HepG2 (cell line): ENCODE data around the gene CIBAR2. TPM values are rescaled to one million over a fixed set of nuclear protein-coding genes. Genes with fewer than 3 reads are reported as not detected.

Source experiments
- AGO1 ChIP-seq: fragments of 200-400 bp; formaldehyde crosslinking; IDR thresholded peaks from 2 replicates; pipeline ENCODE4 v1.6.1; 2017; ENCODE audit warnings: mild to moderate bottlenecking, low read depth, low read length, moderate library complexity; ENCODE audit not compliant: poor library complexity, severe bottlenecking
- CREB1 ChIP-seq, 2 experiments: fragments of 450-650 bp in 1 of 2; IDR thresholded peaks; 2 replicates each; pipeline ENCODE4 v1.6.1; 2016 to 2017; ENCODE audit warnings: control low read depth in 1 of 2, mild to moderate bottlenecking in 1 of 2, missing compliant biosample characterization in 1 of 2, missing genetic modification characterization in 1 of 2
- HNRNPUL1 ChIP-seq: fragments of 200-400 bp; formaldehyde crosslinking; IDR thresholded peaks from 2 replicates; pipeline ENCODE4 v1.6.1; 2017; ENCODE audit warnings: low read depth, mild to moderate bottlenecking, low read length, moderate library complexity
- KLF12 ChIP-seq: sonication (generic); formaldehyde crosslinking; IDR thresholded peaks from 2 replicates; pipeline ENCODE4 v1.4.0; 2020; ENCODE audit warnings: missing genetic modification reagents, borderline replicate concordance
- MAFK ChIP-seq, 2 experiments: IDR thresholded peaks in 1 of 2; conservative IDR thresholded peaks in 1 of 2; 2 replicates each; pipeline ENCODE4 v1.6.1; 2011; ENCODE audit warnings: improper control_type of control experiment in 2 of 2, low read length in 2 of 2
- MLXIP ChIP-seq: sonication (generic); formaldehyde crosslinking; IDR thresholded peaks from 2 replicates; pipeline ENCODE4 v1.9.0; 2021; ENCODE audit warnings: missing genetic modification reagents, borderline replicate concordance
- NFAT5 ChIP-seq: sonication (generic); formaldehyde crosslinking; IDR thresholded peaks from 2 replicates; pipeline ENCODE4 v1.4.0; 2020; ENCODE audit warnings: missing genetic modification reagents
- NFE2L2 ChIP-seq: fragments of 150-350 bp; IDR thresholded peaks from 2 replicates; pipeline ENCODE4 v1.6.1; 2014; ENCODE audit warnings: low read length
- NFKB2 ChIP-seq: sonication (generic); formaldehyde crosslinking; IDR thresholded peaks from 2 replicates; pipeline ENCODE4 v1.4.0; 2020; ENCODE audit warnings: missing genetic modification reagents, borderline replicate concordance
- NKX3-1 ChIP-seq: sonication (generic); formaldehyde crosslinking; IDR thresholded peaks from 2 replicates; pipeline ENCODE4 v1.5.0; 2020; ENCODE audit warnings: missing genetic modification reagents
- PAF1 ChIP-seq: IDR thresholded peaks from 2 replicates; pipeline ENCODE4 v1.6.1; 2016; ENCODE audit warnings: missing genetic modification reagents, missing compliant biosample characterization
- REXO4 ChIP-seq: sonication (generic); formaldehyde crosslinking; IDR thresholded peaks from 2 replicates; pipeline ENCODE4 v1.8.0; 2022; ENCODE audit warnings: missing genetic modification reagents, mild to moderate bottlenecking, borderline replicate concordance
- SETDB1 ChIP-seq: sonication (generic); formaldehyde crosslinking; IDR thresholded peaks from 2 replicates; pipeline ENCODE4 v1.5.1; 2020; ENCODE audit warnings: missing genetic modification reagents, mild to moderate bottlenecking, borderline replicate concordance
- SRSF4 ChIP-seq: fragments of 200-400 bp; formaldehyde crosslinking; IDR thresholded peaks from one replicate; pipeline ENCODE4 v1.6.1; 2018; ENCODE audit warnings: mild to moderate bottlenecking, low read depth, low read length, moderate library complexity; ENCODE audit not compliant: poor library complexity, severe bottlenecking
- THAP11 ChIP-seq: IDR thresholded peaks from 2 replicates; pipeline ENCODE4 v1.6.1; 2016; ENCODE audit warnings: missing biosample characterization, missing genetic modification reagents
- ZFP36L2 ChIP-seq: sonication (generic); formaldehyde crosslinking; IDR thresholded peaks from 2 replicates; pipeline ENCODE4 v1.4.0; 2020; ENCODE audit warnings: missing genetic modification reagents
- ZNF563 ChIP-seq: sonication (generic); formaldehyde crosslinking; IDR thresholded peaks from 2 replicates; pipeline ENCODE4 v1.8.0; 2022; ENCODE audit warnings: mild to moderate bottlenecking, moderate library complexity, missing genetic modification reagents
- polyA plus RNA-seq, 8 experiments: library from polyadenylated mRNA; depleted of rRNA in 3 of 8; stranded (reverse) in 7 of 8; unstranded in 1 of 8; fragments of >200 nt; fragmentation: Illumina TruSeq in 4 of 8; extraction: Trizol in 4 of 8; gene quantifications; 2 replicates each; pipeline versions ENCODE4 v1.2.1 to v1.2.3, GENCODE V29; 2011 to 2016; ENCODE audit warnings: low read depth in 4 of 8, missing spikeins in 1 of 8, mixed read lengths in 1 of 8; ENCODE audit not compliant: insufficient read depth in 1 of 8
- total RNA-seq, 5 experiments: library from RNA; depleted of rRNA; stranded (reverse); fragments of >200 nt; fragmentation: Illumina TruSeq; extraction: Trizol; gene quantifications; 2 replicates each; pipeline ENCODE4 v1.2.3, GENCODE V29; 2016; ENCODE audit warnings: low read depth in 1 of 5
- TF ChIP-seq, protein P1 (sequence below): sonication (generic); formaldehyde crosslinking; IDR thresholded peaks from 2 replicates; pipeline ENCODE4 v1.4.0; 2020; ENCODE audit warnings: mild to moderate bottlenecking, missing genetic modification reagents

CIBAR2 gene
- total and polyA plus RNA-seq, 2 of the 13 experiments (the other 11 are each of a cell fraction or from before 2014, with no cell fraction given) = not detected

DNA sequence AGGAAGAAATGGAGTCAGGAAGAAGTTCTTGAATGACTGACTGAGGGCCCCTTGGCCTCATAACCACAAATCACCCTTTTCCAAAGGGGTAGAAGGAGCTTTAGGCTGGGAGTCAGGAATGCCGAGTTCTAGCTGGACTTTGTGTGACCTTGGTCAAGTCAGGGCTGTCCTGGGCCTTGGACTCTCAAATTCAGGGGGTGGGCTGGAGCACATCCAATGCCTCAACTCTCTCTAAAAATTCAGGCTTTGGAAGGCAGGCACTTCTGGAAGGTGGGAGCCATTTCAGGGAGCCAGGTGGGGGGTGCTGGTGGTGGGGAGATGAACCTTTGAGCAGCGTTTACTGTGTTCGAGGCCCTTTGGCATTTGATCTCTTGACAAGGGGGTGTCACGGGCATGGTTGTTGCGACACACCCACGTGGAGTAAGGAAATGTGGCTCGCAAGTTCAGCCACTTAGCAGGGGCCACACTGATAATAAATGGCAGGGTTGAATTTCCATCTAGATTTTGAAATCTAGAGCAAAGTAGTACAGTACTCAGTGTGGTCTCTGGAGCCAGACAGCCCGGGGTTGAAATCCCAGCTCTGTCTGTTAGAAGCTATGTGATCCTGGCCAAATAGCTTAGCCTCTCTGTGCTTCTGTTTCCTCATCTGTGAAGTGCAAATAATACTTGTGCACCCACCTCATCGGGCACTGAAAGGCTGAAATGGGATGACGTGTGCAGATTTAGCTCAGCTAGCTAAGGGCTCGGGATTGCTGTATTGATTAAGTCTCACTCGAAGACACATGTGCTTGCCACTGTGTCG is 47.1 kb upstream of the CIBAR2 start (continued):
- peak; percentile 51; the same call in 1 of the 2 replicates for TF ChIP-seq NFKB2 (CRISPR knock-in tag)
- TF ChIP-seq AGO1 = no peak
- no peak for TF ChIP-seq SRSF4
- TF ChIP-seq MAFK (conservative IDR thresholded peaks at IDR 0.05 in 1 of 2, IDR thresholded peaks at IDR 0.05 in 1 of 2; ENCODE audit: low read length in 2 of 2) = peak; percentile 89 to 94
- TF ChIP-seq HNRNPUL1 = no peak
- TF ChIP-seq CREB1 (IDR thresholded peaks at IDR 0.05) = peak; percentile 39; the same call in 1 of the 2 replicates
- peak; percentile 73 for TF ChIP-seq CREB1 (CRISPR knock-in tag; IDR thresholded peaks at IDR 0.05)
- no peak; the same call in 1 of the 2 replicates for TF ChIP-seq MLXIP (CRISPR knock-in tag)
- TF ChIP-seq ZNF563 (CRISPR knock-in tag) = peak; percentile 33; the same call in 1 of the 2 replicates
- peak; percentile 77; the same call in 1 of the 2 replicates for TF ChIP-seq NFAT5 (CRISPR knock-in tag)
- TF ChIP-seq ZFP36L2 = no peak
- TF ChIP-seq, protein P1, sequence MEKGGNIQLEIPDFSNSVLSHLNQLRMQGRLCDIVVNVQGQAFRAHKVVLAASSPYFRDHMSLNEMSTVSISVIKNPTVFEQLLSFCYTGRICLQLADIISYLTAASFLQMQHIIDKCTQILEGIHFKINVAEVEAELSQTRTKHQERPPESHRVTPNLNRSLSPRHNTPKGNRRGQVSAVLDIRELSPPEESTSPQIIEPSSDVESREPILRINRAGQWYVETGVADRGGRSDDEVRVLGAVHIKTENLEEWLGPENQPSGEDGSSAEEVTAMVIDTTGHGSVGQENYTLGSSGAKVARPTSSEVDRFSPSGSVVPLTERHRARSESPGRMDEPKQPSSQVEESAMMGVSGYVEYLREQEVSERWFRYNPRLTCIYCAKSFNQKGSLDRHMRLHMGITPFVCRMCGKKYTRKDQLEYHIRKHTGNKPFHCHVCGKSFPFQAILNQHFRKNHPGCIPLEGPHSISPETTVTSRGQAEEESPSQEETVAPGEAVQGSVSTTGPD (CRISPR knock-in tag) = no peak
- TF ChIP-seq PAF1 (CRISPR knock-in tag) = no peak
- no peak; the same call in 1 of the 2 replicates for TF ChIP-seq KLF12 (CRISPR knock-in tag)
- peak; percentile 59; the same call in 1 of the 2 replicates for TF ChIP-seq THAP11 (CRISPR knock-in tag)
- TF ChIP-seq NKX3-1 (CRISPR knock-in tag) = peak; percentile 67; the same call in 1 of the 2 replicates
- 0 out of 2 replicates have a peak, but pooled peaks have one; percentile 19 for TF ChIP-seq NFE2L2
- TF ChIP-seq REXO4 (CRISPR knock-in tag) = no peak
- no peak for TF ChIP-seq SETDB1 (CRISPR knock-in tag)
